DOHH2 (cell line): ENCODE measurements around the gene SLCO3A1.

Source experiments
- H3F3A ChIP-seq: fragments of 200-600 bp; sonication (generic), shearing (Covaris generic); 2 replicates; pipeline ENCODE4 v1.6.0; 2016; ENCODE audit warnings: antibody characterized with exemption, mild to moderate bottlenecking; ENCODE audit not compliant: control insufficient read depth, insufficient read depth
- H3K27ac ChIP-seq: fragments of 200-600 bp; sonication (generic); 2 replicates; pipeline ENCODE4 v1.5.1; 2014; ENCODE audit warnings: low read depth, mild to moderate bottlenecking, low read length, moderate library complexity
- H3K27me3 ChIP-seq: fragments of 200-600 bp; sonication (generic); 2 replicates; pipeline ENCODE4 v1.6.1; 2014; ENCODE audit warnings: mild to moderate bottlenecking, low read length, mixed read lengths; ENCODE audit not compliant: control insufficient read depth
- H3K36me3 ChIP-seq: fragments of 200-600 bp; sonication (generic); 2 replicates; pipeline ENCODE4 v1.6.1; 2014; ENCODE audit warnings: mild to moderate bottlenecking, low read length, moderate library complexity, mixed read lengths; ENCODE audit not compliant: control insufficient read depth
- H3K4me1 ChIP-seq: fragments of 200-600 bp; sonication (generic); 2 replicates; pipeline ENCODE4 v1.6.1; 2014; ENCODE audit warnings: mild to moderate bottlenecking, low read length, mixed read lengths; ENCODE audit not compliant: control insufficient read depth
- H3K4me2 ChIP-seq: fragments of 200-600 bp; sonication (generic); 2 replicates; pipeline ENCODE4 v1.6.0; 2014; ENCODE audit warnings: mild to moderate bottlenecking, low read length, moderate library complexity
- H3K4me3 ChIP-seq: fragments of 200-600 bp; sonication (generic); 2 replicates; pipeline ENCODE4 v1.5.1; 2014; ENCODE audit warnings: mild to moderate bottlenecking, low read length, mixed read lengths
- H3K79me2 ChIP-seq: fragments of 200-600 bp; sonication (generic); 2 replicates; pipeline ENCODE4 v1.6.1; 2014; ENCODE audit warnings: mild to moderate bottlenecking, low read length, mixed read lengths; ENCODE audit not compliant: control insufficient read depth
- H3K9me2 ChIP-seq: fragments of 200-600 bp; sonication (generic); replicated peaks from 2 replicates; pipeline ENCODE4 v1.6.1; 2014; ENCODE audit warnings: mild to moderate bottlenecking, low read length, mixed read lengths; ENCODE audit not compliant: control insufficient read depth
- H3K9me3 ChIP-seq: fragments of 200-600 bp; sonication (generic); 2 replicates; pipeline ENCODE4 v1.6.1; 2014; ENCODE audit warnings: antibody characterized with exemption, low read length, mixed read lengths; ENCODE audit not compliant: control insufficient read depth, insufficient read depth
- H4K20me1 ChIP-seq: fragments of 200-600 bp; sonication (generic); 2 replicates; pipeline ENCODE4 v1.6.0; 2014; ENCODE audit warnings: low read depth, mild to moderate bottlenecking, antibody characterized with exemption, low read length, moderate library complexity; ENCODE audit not compliant: control insufficient read depth, insufficient read depth
- EZH2phosphoT487 ChIP-seq: fragments of 200-600 bp; sonication (generic); IDR thresholded peaks from 2 replicates; pipeline ENCODE4 v1.6.1; 2017; ENCODE audit warnings: borderline replicate concordance, mild to moderate bottlenecking, antibody characterized with exemption, low read length, moderate library complexity, mixed read lengths
- TF ChIP-seq, protein P1 (sequence below): fragments of 200-600 bp; sonication (generic); IDR thresholded peaks from one replicate; pipeline ENCODE4 v1.5.1; 2014; ENCODE audit warnings: antibody characterized with exemption, mild to moderate bottlenecking, low read depth, low read length; ENCODE audit not compliant: poor library complexity, severe bottlenecking

SLCO3A1 gene

DNA sequence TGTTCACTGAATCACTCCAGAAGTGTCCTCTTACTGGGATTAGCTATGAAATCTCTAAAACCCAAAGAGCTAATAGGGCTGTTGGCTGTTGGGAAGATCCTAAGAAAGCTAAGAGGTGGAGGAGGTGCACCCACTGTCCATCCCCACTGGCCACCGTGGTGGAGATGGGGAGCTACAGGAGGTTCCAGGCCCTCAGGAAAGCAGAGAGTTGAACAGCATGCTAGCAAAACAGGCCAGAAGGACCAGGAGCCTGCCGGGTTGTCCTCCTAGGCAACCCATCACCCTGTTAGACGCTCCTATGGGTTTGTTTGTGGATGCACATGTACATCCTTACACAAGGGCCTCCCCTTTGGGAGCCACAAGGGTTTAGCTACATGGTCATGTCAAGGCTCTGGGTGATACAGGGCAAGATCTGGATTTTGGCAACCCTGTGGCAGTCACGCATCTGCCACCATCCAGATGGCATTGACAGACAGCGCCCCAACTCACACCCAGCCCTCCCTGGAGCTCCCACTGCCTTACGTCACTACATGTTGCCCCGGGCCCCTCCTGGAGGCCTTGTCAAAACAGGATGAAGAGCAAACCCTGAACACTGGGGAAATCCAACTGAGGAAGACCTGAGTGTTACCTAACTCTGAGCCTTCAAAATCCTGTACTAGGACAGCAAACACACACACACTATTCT is 208.1 kb downstream of the SLCO3A1 start:
- Histone ChIP-seq H4K20me1 (no peaks in the 10 kb centered on the region; the same call in 1 of the 2 replicates), H3K27ac (no peak overlapping the region), H3K4me1 (no peaks in the 10 kb centered on the region), H3K27me3 (no peaks in the 10 kb centered on the region; the same call in 1 of the 2 replicates), H3K9me3 (no peaks in the 10 kb centered on the region), H3K36me3 (no peaks in the 10 kb centered on the region), H3K9me2 (no peaks in the 10 kb centered on the region), H3K4me3 (no peak overlapping the region), H3K4me2 (no peak overlapping the region), H3F3A (no peaks in the 10 kb centered on the region), H3K79me2 (no peaks in the 10 kb centered on the region)
- TF ChIP-seq, protein P1, sequence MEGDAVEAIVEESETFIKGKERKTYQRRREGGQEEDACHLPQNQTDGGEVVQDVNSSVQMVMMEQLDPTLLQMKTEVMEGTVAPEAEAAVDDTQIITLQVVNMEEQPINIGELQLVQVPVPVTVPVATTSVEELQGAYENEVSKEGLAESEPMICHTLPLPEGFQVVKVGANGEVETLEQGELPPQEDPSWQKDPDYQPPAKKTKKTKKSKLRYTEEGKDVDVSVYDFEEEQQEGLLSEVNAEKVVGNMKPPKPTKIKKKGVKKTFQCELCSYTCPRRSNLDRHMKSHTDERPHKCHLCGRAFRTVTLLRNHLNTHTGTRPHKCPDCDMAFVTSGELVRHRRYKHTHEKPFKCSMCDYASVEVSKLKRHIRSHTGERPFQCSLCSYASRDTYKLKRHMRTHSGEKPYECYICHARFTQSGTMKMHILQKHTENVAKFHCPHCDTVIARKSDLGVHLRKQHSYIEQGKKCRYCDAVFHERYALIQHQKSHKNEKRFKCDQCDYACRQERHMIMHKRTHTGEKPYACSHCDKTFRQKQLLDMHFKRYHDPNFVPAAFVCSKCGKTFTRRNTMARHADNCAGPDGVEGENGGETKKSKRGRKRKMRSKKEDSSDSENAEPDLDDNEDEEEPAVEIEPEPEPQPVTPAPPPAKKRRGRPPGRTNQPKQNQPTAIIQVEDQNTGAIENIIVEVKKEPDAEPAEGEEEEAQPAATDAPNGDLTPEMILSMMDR: no peak
- no peak for TF ChIP-seq EZH2phosphoT487

DNA sequence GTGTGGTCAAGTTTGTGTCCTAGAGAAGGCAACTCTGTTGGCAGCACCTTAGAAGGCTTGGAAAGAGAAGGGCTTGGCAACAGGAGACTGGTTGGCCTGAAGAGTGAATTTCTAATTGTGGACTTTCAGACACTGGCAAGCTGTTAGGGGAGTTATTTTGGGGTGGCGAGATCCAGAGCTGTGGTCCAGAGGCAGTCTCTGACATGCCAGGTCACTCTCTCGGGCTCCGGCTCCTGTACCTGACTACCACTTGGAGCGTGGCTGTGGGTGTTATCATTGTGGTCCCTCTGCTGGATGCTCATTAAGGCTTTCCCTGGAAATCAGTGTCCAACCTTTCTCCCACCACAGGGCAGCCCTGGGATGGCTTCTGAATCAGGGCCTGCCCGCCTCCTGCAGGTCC is 209.0 kb downstream of the SLCO3A1 start:
- no peaks in the 10 kb centered on the region for H3K9me3 ChIP-seq
- TF ChIP-seq EZH2phosphoT487: no peak
- TF ChIP-seq, protein P1: no peak
- H3K27ac ChIP-seq: no peak overlapping the region
- H3K36me3 ChIP-seq: no peaks in the 10 kb centered on the region
- no peaks in the 10 kb centered on the region for H3K27me3 ChIP-seq
- H3K79me2 ChIP-seq: no peaks in the 10 kb centered on the region
- H4K20me1 ChIP-seq: no peaks in the 10 kb centered on the region; the same call in 1 of the 2 replicates
- no peak overlapping the region for H3K4me3 ChIP-seq
- H3K4me1 ChIP-seq: no peaks in the 10 kb centered on the region
- H3F3A ChIP-seq: no peaks in the 10 kb centered on the region
- H3K4me2 ChIP-seq: no peak overlapping the region
- H3K9me2 ChIP-seq: no peaks in the 10 kb centered on the region

DNA sequence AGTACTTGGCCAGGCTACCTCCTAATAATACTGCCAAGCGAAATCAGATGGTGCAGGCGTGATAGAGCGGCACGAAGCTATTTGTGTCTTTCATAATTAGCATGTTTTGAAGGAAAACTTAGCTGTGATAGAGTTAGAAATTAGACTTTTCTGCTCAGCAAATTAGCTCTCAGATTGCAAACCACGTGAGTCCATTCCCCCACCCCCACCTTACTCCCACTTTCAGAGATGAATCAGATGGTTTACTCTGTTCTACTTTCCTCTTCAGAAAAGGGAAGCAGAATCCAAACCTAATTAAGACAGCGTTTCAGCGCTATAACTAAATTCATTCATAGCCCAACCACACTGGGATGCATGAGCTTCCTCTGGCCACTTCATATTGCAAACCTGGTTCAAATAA is 214.6 kb downstream of the SLCO3A1 start:
- Histone ChIP-seq H3K27ac (no peak overlapping the region), H3K27me3 (no peaks in the 10 kb centered on the region), H3K36me3 (no peaks in the 10 kb centered on the region), H3F3A (no peaks in the 10 kb centered on the region), H4K20me1 (peaks cover 3% of the 10 kb centered on the region; the same call in 1 of the 2 replicates), H3K9me2 (no peaks in the 10 kb centered on the region), H3K79me2 (no peaks in the 10 kb centered on the region), H3K4me1 (peaks cover 30% of the 10 kb centered on the region), H3K4me2 (no peak overlapping the region), H3K9me3 (no peaks in the 10 kb centered on the region), H3K4me3 (no peak overlapping the region)
- TF ChIP-seq EZH2phosphoT487: no peak
- TF ChIP-seq, protein P1: no peak
